Esophagus squamous epithelium (tissue), 4 donors: Measurements from ENCODE around the gene SCGB1D2.

ENCODE experiments used
- POLR2A ChIP-seq, 4 donors: fragments of 450-650 bp; IDR thresholded peaks; one replicate each; pipeline ENCODE4 v1.6.1; 2017; ENCODE audit warnings: antibody characterized with exemption in 4 of 4, mild to moderate bottlenecking in 4 of 4, moderate library complexity in 3 of 4
- TF ChIP-seq, protein P1 (sequence below), 6 experiments: fragments of 450-650 bp in 4 of 6; fragments of 200-600 bp in 2 of 6; sonication (generic) in 2 of 6; IDR thresholded peaks; one replicate each; pipeline ENCODE4 v1.5.1; 2016 to 2019; ENCODE audit warnings: antibody characterized with exemption in 6 of 6, mild to moderate bottlenecking in 4 of 6, moderate library complexity in 4 of 6

DNA sequence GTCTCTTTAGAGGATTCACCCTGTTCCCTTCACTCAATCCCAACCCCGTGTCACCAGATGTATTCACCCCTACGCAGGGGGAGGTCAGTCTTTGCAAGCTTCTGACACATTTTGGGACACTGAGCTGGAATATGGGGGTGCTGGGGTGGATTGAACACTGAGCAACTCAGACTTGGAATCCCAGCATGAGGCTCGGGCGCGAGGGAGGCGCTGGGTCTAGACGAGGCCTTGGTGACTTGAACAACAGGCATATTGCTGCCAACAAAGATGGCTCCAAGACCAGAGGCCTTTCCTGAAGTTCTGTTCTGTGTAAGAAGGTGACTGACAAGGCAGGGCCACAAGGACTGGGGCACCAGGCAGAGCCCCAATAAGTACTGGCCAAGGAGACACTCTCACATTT is 36.6 kb upstream of the SCGB1D2 start:
- TF ChIP-seq, protein P1, sequence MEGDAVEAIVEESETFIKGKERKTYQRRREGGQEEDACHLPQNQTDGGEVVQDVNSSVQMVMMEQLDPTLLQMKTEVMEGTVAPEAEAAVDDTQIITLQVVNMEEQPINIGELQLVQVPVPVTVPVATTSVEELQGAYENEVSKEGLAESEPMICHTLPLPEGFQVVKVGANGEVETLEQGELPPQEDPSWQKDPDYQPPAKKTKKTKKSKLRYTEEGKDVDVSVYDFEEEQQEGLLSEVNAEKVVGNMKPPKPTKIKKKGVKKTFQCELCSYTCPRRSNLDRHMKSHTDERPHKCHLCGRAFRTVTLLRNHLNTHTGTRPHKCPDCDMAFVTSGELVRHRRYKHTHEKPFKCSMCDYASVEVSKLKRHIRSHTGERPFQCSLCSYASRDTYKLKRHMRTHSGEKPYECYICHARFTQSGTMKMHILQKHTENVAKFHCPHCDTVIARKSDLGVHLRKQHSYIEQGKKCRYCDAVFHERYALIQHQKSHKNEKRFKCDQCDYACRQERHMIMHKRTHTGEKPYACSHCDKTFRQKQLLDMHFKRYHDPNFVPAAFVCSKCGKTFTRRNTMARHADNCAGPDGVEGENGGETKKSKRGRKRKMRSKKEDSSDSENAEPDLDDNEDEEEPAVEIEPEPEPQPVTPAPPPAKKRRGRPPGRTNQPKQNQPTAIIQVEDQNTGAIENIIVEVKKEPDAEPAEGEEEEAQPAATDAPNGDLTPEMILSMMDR (IDR thresholded peaks at IDR 0.05) = no peak
- no peak for TF ChIP-seq POLR2A (IDR thresholded peaks at IDR 0.05)
